ENCODE results near the gene TAB3. TPM values are rescaled to one million over a fixed set of nuclear protein-coding genes. Genes with fewer than 3 reads are reported as not detected.

Gene TAB3, protein sequence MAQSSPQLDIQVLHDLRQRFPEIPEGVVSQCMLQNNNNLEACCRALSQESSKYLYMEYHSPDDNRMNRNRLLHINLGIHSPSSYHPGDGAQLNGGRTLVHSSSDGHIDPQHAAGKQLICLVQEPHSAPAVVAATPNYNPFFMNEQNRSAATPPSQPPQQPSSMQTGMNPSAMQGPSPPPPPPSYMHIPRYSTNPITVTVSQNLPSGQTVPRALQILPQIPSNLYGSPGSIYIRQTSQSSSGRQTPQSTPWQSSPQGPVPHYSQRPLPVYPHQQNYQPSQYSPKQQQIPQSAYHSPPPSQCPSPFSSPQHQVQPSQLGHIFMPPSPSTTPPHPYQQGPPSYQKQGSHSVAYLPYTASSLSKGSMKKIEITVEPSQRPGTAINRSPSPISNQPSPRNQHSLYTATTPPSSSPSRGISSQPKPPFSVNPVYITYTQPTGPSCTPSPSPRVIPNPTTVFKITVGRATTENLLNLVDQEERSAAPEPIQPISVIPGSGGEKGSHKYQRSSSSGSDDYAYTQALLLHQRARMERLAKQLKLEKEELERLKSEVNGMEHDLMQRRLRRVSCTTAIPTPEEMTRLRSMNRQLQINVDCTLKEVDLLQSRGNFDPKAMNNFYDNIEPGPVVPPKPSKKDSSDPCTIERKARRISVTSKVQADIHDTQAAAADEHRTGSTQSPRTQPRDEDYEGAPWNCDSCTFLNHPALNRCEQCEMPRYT
- 13.2 and 19.5 TPM in 2 replicates for total RNA-seq (ENCODE audit: low replicate concordance)

DNA sequence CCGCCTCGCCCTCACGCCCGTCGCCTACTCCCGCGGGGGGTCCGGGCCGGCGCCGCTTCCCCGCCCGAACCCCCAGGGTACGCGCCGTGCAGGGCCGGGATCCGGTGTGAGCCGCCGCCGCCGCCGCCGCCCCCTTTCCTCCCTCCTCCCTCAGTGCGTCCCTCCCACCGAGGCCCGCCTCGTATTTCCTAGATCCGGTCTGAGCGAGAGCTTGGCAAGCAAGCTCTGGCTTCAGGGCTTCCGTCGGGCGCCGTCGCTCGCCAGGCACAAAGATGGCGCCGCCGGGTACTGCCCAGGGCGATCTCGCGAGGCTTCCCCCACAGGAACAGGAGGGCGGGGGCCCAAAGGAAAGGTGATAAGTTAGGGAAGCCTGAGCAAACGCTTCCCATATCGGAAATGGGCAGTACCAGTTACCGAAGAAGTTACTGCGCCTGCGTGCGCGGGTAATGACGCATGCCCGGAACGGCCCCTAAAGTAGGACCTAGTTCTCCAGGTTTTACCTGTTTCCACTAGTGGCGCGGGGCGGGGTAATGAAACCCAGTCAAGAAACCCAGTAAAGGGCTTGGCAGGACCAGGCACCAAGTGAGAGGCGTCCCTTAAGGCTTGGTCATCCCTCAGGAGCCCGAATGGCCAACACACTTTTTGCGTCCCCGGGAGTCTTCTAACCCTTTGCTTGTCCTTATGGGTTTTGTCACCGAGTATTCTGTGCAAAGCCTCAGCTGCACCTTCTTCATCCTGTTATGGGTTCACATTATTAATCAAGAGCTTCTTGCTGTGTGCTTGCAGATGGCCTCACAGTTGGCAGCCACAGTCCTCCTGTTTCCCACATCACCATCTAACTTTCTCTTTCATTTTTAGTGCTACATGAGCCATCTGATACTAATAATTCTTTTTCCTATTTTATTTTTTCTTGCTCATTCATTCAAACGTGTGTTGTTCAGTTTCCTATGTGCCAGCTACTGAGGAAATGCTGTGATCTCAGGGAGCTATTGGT lies at the start of gene TAB3:
TSS of gene TAB3 (minus strand) at position 108 of the 994 bp plus-strand sequence. CDS start 29,666 bp downstream, outside the sequence.
- no peak for TF ChIP-seq CTCF (IDR thresholded peaks at IDR 0.05; ENCODE audit: insufficient read depth, low read length)
- peak; percentile 96 for DNase-seq (ENCODE audit: low read depth)

GRCh38 chrX:30938295-30938694 lies 49.2 kb upstream of the TAB3 start:
- no peak for DNase-seq (ENCODE audit: low read depth)
- TF ChIP-seq CTCF (IDR thresholded peaks at IDR 0.05; ENCODE audit: insufficient read depth, low read length): no peak

More for the DNA sequence above, at the start of gene TAB3:
- H3K4me3 ChIP-seq (ENCODE audit: low read depth, low read length): peak within 1 kb of the TSS; percentile 77

DNA sequence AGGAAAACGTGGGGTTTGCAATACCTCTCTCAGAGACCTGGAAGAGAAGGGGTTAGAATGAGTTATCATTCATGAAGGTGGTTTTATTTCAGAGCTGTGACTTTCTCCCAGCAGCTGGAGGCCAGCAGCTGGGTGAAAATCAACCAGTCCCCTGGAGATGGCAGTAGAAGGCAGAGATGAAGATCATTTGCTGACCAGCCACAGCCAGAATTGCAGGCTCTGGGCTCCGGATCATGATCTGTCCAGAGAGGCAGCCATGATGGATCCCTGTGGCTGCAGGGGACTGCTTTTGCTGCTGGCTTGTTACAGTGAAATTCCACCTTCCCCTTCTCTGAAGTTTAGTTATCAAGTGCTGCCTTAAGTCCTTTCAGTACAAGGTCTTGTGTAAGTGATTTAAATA lies 46.9 kb upstream of the TAB3 start:
- H3K4me3 ChIP-seq (ENCODE audit: low read depth, low read length): no peak overlapping the region
- TF ChIP-seq CTCF (IDR thresholded peaks at IDR 0.05; ENCODE audit: insufficient read depth, low read length): peak; percentile 27
- peak; percentile 31 for DNase-seq (ENCODE audit: low read depth)

More at GRCh38 chrX:30938295-30938694, 49.2 kb upstream of the TAB3 start:
- no peak overlapping the region for H3K4me3 ChIP-seq (ENCODE audit: low read depth, low read length)

DNA sequence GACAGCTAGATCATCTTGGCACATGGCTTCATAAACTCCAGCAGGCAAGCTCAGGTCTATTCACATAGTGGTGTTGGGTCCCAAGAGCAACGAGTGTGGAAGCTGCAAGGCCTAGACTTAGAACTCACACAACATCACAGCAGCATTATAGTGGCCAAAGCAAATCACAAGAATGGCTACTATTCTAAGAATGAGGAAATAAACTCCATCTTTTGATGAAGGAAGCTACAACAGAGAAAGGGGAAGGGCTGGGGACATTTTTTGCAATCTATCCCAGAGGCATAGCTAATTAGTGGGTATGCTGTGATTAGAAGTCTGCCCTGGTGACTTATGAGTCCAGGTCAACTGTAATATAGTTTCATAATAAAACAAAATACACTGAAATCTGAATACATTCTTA lies 42.9 kb upstream of the TAB3 start:
- H3K4me3 ChIP-seq (ENCODE audit: low read depth, low read length): no peak overlapping the region
- no peak for DNase-seq (ENCODE audit: low read depth)
- no peak for TF ChIP-seq CTCF (IDR thresholded peaks at IDR 0.05; ENCODE audit: insufficient read depth, low read length)

DNA sequence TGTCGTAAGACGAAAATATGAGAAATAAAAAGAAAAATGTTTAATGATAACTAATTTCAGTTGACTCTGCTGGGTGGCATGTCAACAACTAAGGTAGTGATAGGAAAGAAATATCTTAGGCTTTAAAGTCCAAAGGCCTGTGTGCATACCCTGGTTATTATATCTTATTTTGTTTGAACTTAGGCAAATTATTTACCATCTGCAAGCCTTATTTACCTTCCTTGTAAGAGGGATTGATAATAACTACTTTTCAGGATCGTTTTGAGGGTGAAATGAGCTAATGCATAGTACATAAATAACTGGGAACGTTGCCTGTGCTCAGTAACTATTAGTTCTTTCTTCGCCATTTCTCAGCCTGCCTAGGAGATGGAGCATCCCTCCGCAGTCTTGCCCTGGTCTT lies 41.6 kb upstream of the TAB3 start:
- no peak overlapping the region for H3K4me3 ChIP-seq (ENCODE audit: low read depth, low read length)

More for the DNA sequence above, 41.6 kb upstream of the TAB3 start:
- TF ChIP-seq CTCF (IDR thresholded peaks at IDR 0.05; ENCODE audit: insufficient read depth, low read length): no peak
- DNase-seq (ENCODE audit: low read depth): no peak
